OCI-LY1 (cell line): ENCODE measurements around the gene BTBD19.

Source experiments
- H2AFZ ChIP-seq: fragments of 200-600 bp; sonication (generic), shearing (Covaris generic); 2 replicates; pipeline ENCODE4 v1.6.0; 2014; ENCODE audit warnings: antibody characterized with exemption, mild to moderate bottlenecking, low read length
- H3F3A ChIP-seq: fragments of 200-600 bp; sonication (generic), shearing (Covaris generic); 2 replicates; pipeline ENCODE4 v1.6.0; 2014; ENCODE audit warnings: mild to moderate bottlenecking, antibody characterized with exemption, low read length, moderate library complexity; ENCODE audit not compliant: insufficient read depth
- H3K27ac ChIP-seq: fragments of 200-600 bp; sonication (generic); 2 replicates; pipeline ENCODE4 v1.5.1; 2014; ENCODE audit warnings: low read length, mixed run types, mild to moderate bottlenecking, low read depth; ENCODE audit not compliant: poor library complexity, severe bottlenecking
- H3K27me3 ChIP-seq: fragments of 200-600 bp; sonication (generic); 2 replicates; pipeline ENCODE4 v1.6.0; 2014; ENCODE audit warnings: antibody characterized with exemption, mild to moderate bottlenecking, low read length, moderate library complexity; ENCODE audit not compliant: insufficient read depth
- H3K36me3 ChIP-seq: fragments of 200-600 bp; sonication (generic); 2 replicates; pipeline ENCODE4 v1.6.1; 2014; ENCODE audit warnings: mild to moderate bottlenecking, antibody characterized with exemption, low read length, moderate library complexity, mixed read lengths; ENCODE audit not compliant: insufficient read depth
- H3K4me1 ChIP-seq: fragments of 200-600 bp; sonication (generic); 2 replicates; pipeline ENCODE4 v1.5.1; 2014; ENCODE audit warnings: mild to moderate bottlenecking, low read length, moderate library complexity; ENCODE audit not compliant: insufficient read depth, severe bottlenecking
- H3K4me2 ChIP-seq: fragments of 200-600 bp; sonication (generic), shearing (Covaris generic); 2 replicates; pipeline ENCODE4 v1.6.1; 2014; ENCODE audit warnings: low read length
- H3K4me3 ChIP-seq: fragments of 200-600 bp; sonication (generic); 2 replicates; pipeline ENCODE4 v1.5.1; 2014; ENCODE audit warnings: low read length, low read depth, mild to moderate bottlenecking, mixed read lengths; ENCODE audit not compliant: poor library complexity, severe bottlenecking
- H3K79me2 ChIP-seq: fragments of 200-600 bp; shearing (Covaris generic); 2 replicates; pipeline ENCODE4 v1.6.1; 2016; ENCODE audit warnings: mixed run types, low read length, mixed read lengths; ENCODE audit not compliant: insufficient read depth
- H3K9ac ChIP-seq: fragments of 200-600 bp; sonication (generic), shearing (Covaris generic); 2 replicates; pipeline ENCODE4 v1.6.1; 2014; ENCODE audit warnings: mild to moderate bottlenecking, low read length, mixed read lengths
- H3K9me2 ChIP-seq: fragments of 200-600 bp; sonication (generic), shearing (Covaris generic); 2 replicates; pipeline ENCODE4 v1.6.1; 2014; ENCODE audit warnings: low read depth, mild to moderate bottlenecking, low read length, mixed read lengths
- H3K9me3 ChIP-seq: fragments of 200-600 bp; shearing (Covaris generic); 2 replicates; pipeline ENCODE4 v1.6.1; 2014; ENCODE audit warnings: low read length, mixed read lengths
- H4K20me1 ChIP-seq: fragments of 200-600 bp; sonication (generic), shearing (Covaris generic); 2 replicates; pipeline ENCODE4 v1.6.0; 2016; ENCODE audit warnings: mild to moderate bottlenecking, low read length; ENCODE audit not compliant: insufficient read depth
- CTCF ChIP-seq: fragments of 200-600 bp; sonication (generic), shearing (Covaris generic); IDR thresholded peaks from 2 replicates; pipeline ENCODE4 v1.5.1; 2017; ENCODE audit warnings: mild to moderate bottlenecking, antibody characterized with exemption, low read length, moderate library complexity, mixed read lengths
- EZH2 ChIP-seq: fragments of 200-600 bp; sonication (generic), shearing (Covaris generic); IDR thresholded peaks from 2 replicates; pipeline ENCODE4 v1.8.0; 2017; ENCODE audit warnings: borderline replicate concordance, mixed run types, mild to moderate bottlenecking, antibody characterized with exemption, low read length, moderate library complexity, mixed read lengths

BTBD19 gene

GRCh38 chr1:44846985-44847384, 38.7 kb downstream of the BTBD19 start:
- TF ChIP-seq EZH2: no peak
- TF ChIP-seq CTCF: no peak

GRCh38 chr1:44847845-44848244, 39.5 kb downstream of the BTBD19 start:
- Histone ChIP-seq H3K9ac (no peak overlapping the region), H3F3A (no peaks in the 10 kb centered on the region), H2AFZ (no peak overlapping the region), H3K27me3 (no peaks in the 10 kb centered on the region), H3K4me1 (peaks cover 4% of the 10 kb centered on the region), H3K9me3 (no peaks in the 10 kb centered on the region), H3K4me2 (no peak overlapping the region), H3K79me2 (no peaks in the 10 kb centered on the region), H3K36me3 (peaks cover 2% of the 10 kb centered on the region), H3K27ac (no peak overlapping the region), H3K9me2 (no peaks in the 10 kb centered on the region), H3K4me3 (no peak overlapping the region), H4K20me1 (no peaks in the 10 kb centered on the region)
- TF ChIP-seq CTCF (no peak), EZH2 (no peak)

More at GRCh38 chr1:44846985-44847384, 38.7 kb downstream of the BTBD19 start:
- no peaks in the 10 kb centered on the region for H3K9me2 ChIP-seq
- no peak overlapping the region for H3K27ac ChIP-seq
- H3K4me1 ChIP-seq: peaks cover 9% of the 10 kb centered on the region
- H4K20me1 ChIP-seq: no peaks in the 10 kb centered on the region
- H3K4me3 ChIP-seq: no peak overlapping the region
- H3K79me2 ChIP-seq: no peaks in the 10 kb centered on the region
- no peak overlapping the region for H3K9ac ChIP-seq
- no peaks in the 10 kb centered on the region; the same call in 1 of the 2 replicates for H3K36me3 ChIP-seq
- no peaks in the 10 kb centered on the region for H3F3A ChIP-seq
- H3K27me3 ChIP-seq: 0 out of 2 replicates have a peak, but pooled peaks cover 4% of the 10 kb centered on the region
- no peak overlapping the region for H3K4me2 ChIP-seq
- H2AFZ ChIP-seq: no peak overlapping the region
- no peaks in the 10 kb centered on the region for H3K9me3 ChIP-seq

GRCh38 chr1:44848456-44849181, 40.3 kb downstream of the BTBD19 start:
- Histone ChIP-seq H3K9me3 (no peaks in the 10 kb centered on the region), H3K27me3 (no peaks in the 10 kb centered on the region), H3K4me3 (no peak overlapping the region), H4K20me1 (no peaks in the 10 kb centered on the region), H3K4me1 (no peaks in the 10 kb centered on the region), H3K4me2 (no peak overlapping the region), H3K79me2 (no peaks in the 10 kb centered on the region), H3K36me3 (peaks cover 5% of the 10 kb centered on the region), H2AFZ (no peak overlapping the region), H3K9me2 (no peaks in the 10 kb centered on the region), H3K27ac (no peak overlapping the region), H3K9ac (no peak overlapping the region), H3F3A (no peaks in the 10 kb centered on the region)
- no peak for TF ChIP-seq EZH2
